ENCODE results near the gene DPP4. TPM values are rescaled to one million over a fixed set of nuclear protein-coding genes. Genes with fewer than 3 reads are reported as not detected.
A peak's percentile ranks its signal among the peaks of the same experiment; 100 is the strongest.

Gene DPP4
- total RNA-seq, 1 donor from 2014 or later: 1.7 TPM

GRCh38 chr2:162074928-162075688 lies 1.1 kb upstream of the DPP4 start:
- no peak overlapping the region for H3K27ac ChIP-seq
- H3K4me3 ChIP-seq: no peak overlapping the region
- no peaks in the 10 kb centered on the region for H3K36me3 ChIP-seq
- intact Hi-C loops (cut with DNase I): no loop called here
- no peak for DNase-seq (ENCODE audit: low spot score in 2 of 2)
- peaks cover 0 to 4% of the 10 kb centered on the region in 2 donors for H3K4me1 ChIP-seq
- TF ChIP-seq CTCF (IDR thresholded peaks at IDR 0.05): no peak
- peaks cover 0 to 6% of the 10 kb centered on the region in 2 donors for H3K9me3 ChIP-seq
- H3K27me3 ChIP-seq: no peaks in the 10 kb centered on the region

GRCh38 chr2:162074632-162074895 lies 549 bp upstream of the DPP4 start:
- Histone ChIP-seq H3K36me3 (no peaks in the 10 kb centered on the region), H3K9me3 (peaks cover 0 to 4% of the 10 kb centered on the region in 2 donors), H3K4me3 (peak overlapping the region; percentile 62 to 63), H3K27ac (no peak overlapping the region), H3K4me1 (peaks cover 0 to 4% of the 10 kb centered on the region in 2 donors), H3K27me3 (no peaks in the 10 kb centered on the region)
- intact Hi-C loops (cut with DNase I): no loop called here
- no peak for DNase-seq (ENCODE audit: low spot score in 2 of 2)
- no peak for TF ChIP-seq CTCF (IDR thresholded peaks at IDR 0.05)

GRCh38 chr2:162072976-162073887 lies 783 bp downstream of the DPP4 start:
- Histone ChIP-seq H3K27ac (no peak overlapping the region), H3K36me3 (no peaks in the 10 kb centered on the region), H3K4me1 (peaks cover 0 to 4% of the 10 kb centered on the region in 2 donors), H3K4me3 (peak overlapping the region; percentile 62 to 63), H3K27me3 (no peaks in the 10 kb centered on the region), H3K9me3 (no peaks in the 10 kb centered on the region)
- intact Hi-C loops (cut with DNase I): no loop called here
- TF ChIP-seq CTCF (IDR thresholded peaks at IDR 0.05): no peak
- DNase-seq (ENCODE audit: low spot score in 2 of 2): no peak

- intact Hi-C loops (cut with DNase I): no loop called here
- Histone ChIP-seq H3K27me3 (no peaks in the 10 kb centered on the region), H3K36me3 (no peaks in the 10 kb centered on the region), H3K4me1 (peaks cover 0 to 4% of the 10 kb centered on the region in 2 donors), H3K27ac (no peak overlapping the region), H3K9me3 (no peaks in the 10 kb centered on the region), H3K4me3 (no peak overlapping the region)
- no peak for DNase-seq (ENCODE audit: low spot score in 2 of 2)
- TF ChIP-seq CTCF (IDR thresholded peaks at IDR 0.05): no peak
These were observed 1.8 kb downstream of the DPP4 start for GRCh38 chr2:162072181-162072702.

- Histone ChIP-seq H3K27ac (no peak overlapping the region), H3K4me1 (peaks cover 0 to 4% of the 10 kb centered on the region in 2 donors)
These were observed 3.0 kb downstream of the DPP4 start for GRCh38 chr2:162071001-162071400.

More at GRCh38 chr2:162071001-162071400, 3.0 kb downstream of the DPP4 start:
- Histone ChIP-seq H3K27me3 (no peaks in the 10 kb centered on the region), H3K36me3 (no peaks in the 10 kb centered on the region), H3K9me3 (no peaks in the 10 kb centered on the region), H3K4me3 (no peak overlapping the region)
- no peak for DNase-seq (ENCODE audit: low spot score in 2 of 2)
- TF ChIP-seq CTCF (IDR thresholded peaks at IDR 0.05): no peak
- intact Hi-C loops (cut with DNase I): no loop called here
